ENCODE results near the gene RTEL1.

DNA sequence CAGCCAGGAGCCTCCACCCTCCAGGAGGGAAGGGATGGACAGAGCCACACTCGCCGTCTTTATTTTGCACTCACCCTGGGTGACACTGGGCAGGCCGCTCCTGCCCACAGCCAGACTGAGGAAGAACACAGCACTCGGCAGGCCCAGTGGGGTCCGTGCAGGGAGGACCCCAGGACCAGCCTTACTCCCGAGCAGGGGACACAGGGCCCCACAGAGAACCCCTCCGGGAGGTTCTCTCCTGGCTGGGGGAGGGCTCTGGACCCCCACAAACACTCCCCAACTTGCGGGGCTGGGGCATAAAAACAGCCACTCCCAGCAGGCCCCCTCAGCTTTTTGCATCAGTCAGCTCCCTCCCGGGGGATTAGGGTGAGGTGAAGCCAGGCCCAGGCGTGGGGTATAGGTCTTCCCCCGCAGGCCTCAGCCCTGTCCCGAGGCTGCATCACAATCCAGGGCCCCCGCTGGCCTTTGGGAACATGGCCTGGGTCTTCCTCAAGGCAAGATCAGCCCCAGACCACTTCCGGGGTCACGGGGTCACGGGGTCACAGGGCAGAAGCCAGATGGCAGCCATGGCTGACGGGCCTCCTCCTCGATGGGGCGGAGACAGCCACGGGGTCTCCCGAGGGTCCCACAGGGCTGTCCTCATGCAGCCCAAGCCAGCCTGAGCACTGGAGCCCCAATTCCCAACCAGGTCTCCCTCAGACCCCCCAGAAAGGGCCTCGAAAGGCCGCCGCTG, 41.5 kb downstream of the RTEL1 start:
- TF ChIP-seq, protein P1, sequence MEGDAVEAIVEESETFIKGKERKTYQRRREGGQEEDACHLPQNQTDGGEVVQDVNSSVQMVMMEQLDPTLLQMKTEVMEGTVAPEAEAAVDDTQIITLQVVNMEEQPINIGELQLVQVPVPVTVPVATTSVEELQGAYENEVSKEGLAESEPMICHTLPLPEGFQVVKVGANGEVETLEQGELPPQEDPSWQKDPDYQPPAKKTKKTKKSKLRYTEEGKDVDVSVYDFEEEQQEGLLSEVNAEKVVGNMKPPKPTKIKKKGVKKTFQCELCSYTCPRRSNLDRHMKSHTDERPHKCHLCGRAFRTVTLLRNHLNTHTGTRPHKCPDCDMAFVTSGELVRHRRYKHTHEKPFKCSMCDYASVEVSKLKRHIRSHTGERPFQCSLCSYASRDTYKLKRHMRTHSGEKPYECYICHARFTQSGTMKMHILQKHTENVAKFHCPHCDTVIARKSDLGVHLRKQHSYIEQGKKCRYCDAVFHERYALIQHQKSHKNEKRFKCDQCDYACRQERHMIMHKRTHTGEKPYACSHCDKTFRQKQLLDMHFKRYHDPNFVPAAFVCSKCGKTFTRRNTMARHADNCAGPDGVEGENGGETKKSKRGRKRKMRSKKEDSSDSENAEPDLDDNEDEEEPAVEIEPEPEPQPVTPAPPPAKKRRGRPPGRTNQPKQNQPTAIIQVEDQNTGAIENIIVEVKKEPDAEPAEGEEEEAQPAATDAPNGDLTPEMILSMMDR (IDR thresholded peaks at IDR 0.05; ENCODE audit: low read depth, low read length, poor library complexity, severe bottlenecking), result no peak
- no peak for TF ChIP-seq EZH2phosphoT487 (IDR thresholded peaks at IDR 0.05; ENCODE audit: borderline replicate concordance, low read length)

Data from DOHH2 (cell line).